Fibroblast of mammary gland (primary cell): ENCODE measurements around the gene MGAT3.

Experiments
- DNase-seq: peaks from one replicate; pipeline ENCODE4 v3.0.0-alpha.2; 2010; ENCODE audit warnings: low read depth
- H3K4me3 ChIP-seq: 2 replicates; pipeline ENCODE4 v1.5.1; 2011; ENCODE audit warnings: low read depth, mild to moderate bottlenecking, low read length, moderate library complexity; ENCODE audit not compliant: control insufficient read depth
- TF ChIP-seq, protein P1 (sequence below): conservative IDR thresholded peaks from 2 replicates; pipeline ENCODE4 v1.5.1; 2011; ENCODE audit warnings: low read depth, low read length, inconsistent platforms; ENCODE audit not compliant: control insufficient read depth, insufficient read depth

MGAT3 gene

DNA sequence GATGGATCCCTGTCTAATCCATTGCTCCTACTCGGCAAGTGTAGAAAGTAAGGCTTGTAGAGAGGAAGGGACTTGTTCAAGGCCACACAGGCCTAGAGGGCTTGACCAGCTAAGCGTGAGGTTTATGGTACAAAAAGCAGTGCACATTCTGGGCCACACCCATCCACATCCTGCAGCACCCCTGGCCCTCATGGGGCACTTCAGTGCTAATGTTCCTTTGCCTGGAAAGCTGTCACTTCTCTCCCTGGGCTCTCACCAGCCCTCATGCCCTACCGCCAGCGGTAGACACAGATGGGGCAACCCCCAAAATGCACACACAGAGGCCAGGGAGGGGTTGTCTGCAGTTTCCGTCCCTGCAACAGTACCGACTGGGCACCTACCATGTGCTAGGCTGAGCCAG, 7.1 kb upstream of the MGAT3 start:
- no peak overlapping the region for H3K4me3 ChIP-seq
- TF ChIP-seq, protein P1, sequence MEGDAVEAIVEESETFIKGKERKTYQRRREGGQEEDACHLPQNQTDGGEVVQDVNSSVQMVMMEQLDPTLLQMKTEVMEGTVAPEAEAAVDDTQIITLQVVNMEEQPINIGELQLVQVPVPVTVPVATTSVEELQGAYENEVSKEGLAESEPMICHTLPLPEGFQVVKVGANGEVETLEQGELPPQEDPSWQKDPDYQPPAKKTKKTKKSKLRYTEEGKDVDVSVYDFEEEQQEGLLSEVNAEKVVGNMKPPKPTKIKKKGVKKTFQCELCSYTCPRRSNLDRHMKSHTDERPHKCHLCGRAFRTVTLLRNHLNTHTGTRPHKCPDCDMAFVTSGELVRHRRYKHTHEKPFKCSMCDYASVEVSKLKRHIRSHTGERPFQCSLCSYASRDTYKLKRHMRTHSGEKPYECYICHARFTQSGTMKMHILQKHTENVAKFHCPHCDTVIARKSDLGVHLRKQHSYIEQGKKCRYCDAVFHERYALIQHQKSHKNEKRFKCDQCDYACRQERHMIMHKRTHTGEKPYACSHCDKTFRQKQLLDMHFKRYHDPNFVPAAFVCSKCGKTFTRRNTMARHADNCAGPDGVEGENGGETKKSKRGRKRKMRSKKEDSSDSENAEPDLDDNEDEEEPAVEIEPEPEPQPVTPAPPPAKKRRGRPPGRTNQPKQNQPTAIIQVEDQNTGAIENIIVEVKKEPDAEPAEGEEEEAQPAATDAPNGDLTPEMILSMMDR: no peak
- DNase-seq: no peak

DNA sequence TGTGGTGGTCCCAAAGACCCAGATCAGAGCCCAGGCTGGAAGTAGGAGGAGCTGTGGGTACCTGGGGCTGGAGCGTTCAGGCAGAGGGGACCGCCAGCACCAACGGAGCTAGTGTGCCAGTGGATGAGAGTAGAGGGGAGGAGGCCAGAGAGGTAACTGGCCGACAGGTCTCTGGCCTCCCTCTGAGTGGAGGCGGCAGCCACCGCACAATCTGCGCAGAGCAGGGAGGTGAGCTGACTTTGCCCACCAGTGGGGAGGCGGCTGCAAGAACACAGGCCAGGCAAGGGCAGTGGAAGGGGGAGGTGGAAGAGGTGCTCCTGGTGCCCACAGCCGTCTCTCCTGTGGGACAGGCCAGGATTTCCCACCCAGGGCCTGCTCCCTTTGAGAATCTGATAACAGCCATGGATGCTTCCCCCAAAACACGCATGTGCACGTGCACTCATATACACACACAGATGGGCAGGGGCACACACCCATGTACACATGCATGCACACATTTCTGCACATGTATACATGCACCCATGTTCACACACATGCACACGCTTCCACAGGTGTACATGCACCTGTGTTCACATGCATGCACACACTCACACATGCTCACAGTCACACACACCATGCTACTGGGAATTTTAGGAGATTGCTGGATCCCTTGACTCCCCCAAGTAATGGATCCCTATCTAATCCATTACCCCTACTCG, 6.4 kb upstream of the MGAT3 start:
- TF ChIP-seq, protein P1: no peak
- no peak for DNase-seq
- H3K4me3 ChIP-seq: no peak overlapping the region

DNA sequence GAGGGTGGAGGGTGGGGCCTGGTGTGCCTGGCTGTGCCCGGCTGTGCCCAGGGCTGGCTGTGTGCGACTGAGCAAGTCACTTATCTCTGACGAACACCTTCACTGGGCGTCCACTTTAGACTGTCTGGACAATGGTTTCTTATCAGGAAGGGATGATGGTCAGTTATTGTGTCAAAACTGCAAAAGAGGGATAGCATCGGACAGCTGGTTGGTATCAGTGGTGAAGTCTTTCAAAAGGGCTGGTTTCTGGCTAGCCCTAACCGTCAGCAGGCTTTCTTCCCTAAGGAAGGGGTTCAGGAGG, 4.1 kb upstream of the MGAT3 start:
- TF ChIP-seq, protein P1: no peak
- DNase-seq: no peak
- H3K4me3 ChIP-seq: no peak overlapping the region

DNA sequence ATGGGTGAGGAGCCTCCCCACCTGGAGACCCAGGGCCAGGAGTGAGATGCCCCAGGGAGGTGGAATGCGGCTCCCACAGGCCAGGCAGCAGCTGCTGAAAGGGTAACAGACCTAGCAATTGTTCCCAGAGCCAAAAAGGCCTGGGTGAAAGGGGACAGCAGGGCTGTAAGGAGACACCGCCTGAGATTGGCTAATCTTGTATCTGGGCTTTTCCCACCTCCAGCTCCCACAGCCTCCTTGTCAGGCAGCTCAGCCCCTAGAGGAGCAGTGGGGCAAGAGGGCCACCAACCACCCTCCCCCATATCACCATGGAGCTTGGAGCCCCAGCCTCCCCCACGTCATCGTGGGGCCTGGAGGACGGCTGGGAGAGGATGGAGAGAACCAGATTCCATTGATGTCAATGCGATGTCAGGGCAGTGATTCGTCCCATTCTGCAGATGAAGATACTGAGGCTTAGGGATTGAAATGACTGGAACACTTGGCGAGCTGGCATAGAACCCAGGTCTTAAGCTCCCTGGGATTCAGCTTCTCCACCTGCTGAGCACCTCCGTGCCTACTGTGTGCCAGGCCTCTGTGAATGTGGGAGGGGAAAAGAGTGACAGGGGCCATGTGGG, 2.9 kb upstream of the MGAT3 start:
- TF ChIP-seq, protein P1: no peak
- H3K4me3 ChIP-seq: no peak overlapping the region
- DNase-seq: no peak

DNA sequence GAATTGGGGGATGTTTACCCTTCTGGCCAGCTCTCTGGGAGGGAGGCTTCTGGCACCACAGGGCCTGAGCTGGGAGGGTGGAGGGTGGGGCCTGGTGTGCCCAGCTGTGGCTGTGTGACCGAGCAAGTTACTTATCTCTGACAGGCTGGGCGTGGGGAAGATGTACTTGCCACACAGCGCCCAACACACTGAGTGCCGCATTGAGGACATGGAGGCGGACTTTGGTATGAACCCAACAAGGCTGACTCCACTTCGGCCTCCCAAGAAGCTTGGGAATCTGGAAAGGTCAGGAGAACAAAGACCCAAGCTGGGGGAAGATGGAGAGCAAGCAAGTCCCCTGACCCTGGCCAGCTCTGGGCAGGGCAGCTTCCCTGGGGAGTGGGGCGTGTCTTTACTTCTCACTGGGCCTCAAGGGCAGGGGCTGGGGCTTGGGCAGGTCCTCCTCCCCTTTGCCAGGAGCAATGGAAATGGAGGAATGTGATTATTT, 2.4 kb upstream of the MGAT3 start:
- TF ChIP-seq, protein P1: no peak
- H3K4me3 ChIP-seq: no peak overlapping the region
- no peak for DNase-seq

DNA sequence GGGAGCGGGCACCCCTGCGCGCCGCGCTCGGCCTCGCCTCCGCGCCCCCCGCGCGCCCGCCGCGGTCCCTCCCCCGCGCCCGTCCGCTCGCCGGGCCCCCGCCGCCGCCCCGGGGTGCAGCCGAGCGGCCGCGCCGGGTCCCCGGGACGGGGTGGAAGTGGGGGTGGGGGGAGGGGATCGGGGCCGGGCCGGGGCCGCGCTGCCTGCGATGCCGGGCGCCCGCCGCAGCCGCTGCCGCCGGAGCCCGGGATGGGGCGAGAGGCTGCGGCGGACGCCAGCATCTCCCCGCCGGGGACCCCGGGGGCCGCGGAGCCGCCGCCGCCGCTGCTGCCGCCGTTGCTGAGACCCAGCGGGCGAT, 365 bp downstream of the MGAT3 start:
- TF ChIP-seq, protein P1: no peak
- DNase-seq: no peak
- H3K4me3 ChIP-seq: no peak overlapping the region
